GM19035 (cell line): ENCODE data around the gene EIF4A2.
"Not testable (repeated sequence)": the region's sequence is repeated elsewhere in the genome, so short reads cannot be mapped to it uniquely, and the experiment has no call there.

ENCODE experiments used
- ATAC-seq: cut with Tn5 transposase; IDR thresholded peaks from one replicate; pipeline ENCODE4 v1.9.1; 2021; ENCODE audit not compliant: unreplicated experiment

Gene EIF4A2

GRCh38 chr3:186784820-186785494 lies 1.6 kb downstream of the EIF4A2 start:
- ATAC-seq: no peak

- ATAC-seq: no peak
These were observed 2.2 kb downstream of the EIF4A2 start for GRCh38 chr3:186785495-186786018.

GRCh38 chr3:186786922-186787321 lies 3.5 kb downstream of the EIF4A2 start:
- no peak for ATAC-seq

DNA sequence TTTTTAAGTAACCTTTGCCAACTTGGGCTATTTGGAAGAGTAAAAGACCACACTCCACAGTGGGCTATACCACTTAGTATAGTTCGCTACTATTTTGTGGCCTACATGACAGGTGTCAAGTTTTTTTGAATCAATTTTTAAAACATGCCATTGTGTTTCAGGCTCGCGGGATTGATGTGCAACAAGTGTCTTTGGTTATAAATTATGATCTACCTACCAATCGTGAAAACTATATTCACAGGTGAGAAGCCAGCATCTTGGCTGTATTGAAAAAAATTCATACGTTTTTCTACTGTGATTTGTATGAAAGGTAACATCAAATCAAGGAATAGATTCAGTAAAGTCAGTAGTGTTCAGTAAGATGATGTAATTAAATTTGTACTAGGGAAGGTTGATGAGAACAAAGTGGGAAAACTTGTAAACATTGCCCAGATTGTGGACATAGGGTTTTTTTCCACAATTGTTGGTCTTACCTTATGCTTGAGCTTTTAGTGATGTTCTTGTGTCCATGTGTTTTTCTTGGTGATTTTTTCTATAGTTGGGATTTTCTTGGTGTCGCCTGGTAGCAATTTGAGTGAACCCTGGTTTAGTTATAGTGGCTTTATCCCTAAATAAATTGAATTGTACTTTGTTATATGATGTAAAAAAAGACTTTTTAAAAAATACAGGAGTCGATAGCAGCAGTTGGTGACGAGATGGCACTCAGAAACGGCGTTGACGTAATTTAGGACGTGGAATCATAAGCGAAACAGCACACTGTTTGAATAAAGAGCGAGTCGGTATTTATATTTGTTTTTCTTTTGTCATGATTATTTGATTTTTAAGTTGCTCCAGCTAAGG lies 4.5 kb downstream of the EIF4A2 start:
- no peak for ATAC-seq

- ATAC-seq: no peak
These were observed 5.3 kb downstream of the EIF4A2 start for GRCh38 chr3:186788482-186789370.

DNA sequence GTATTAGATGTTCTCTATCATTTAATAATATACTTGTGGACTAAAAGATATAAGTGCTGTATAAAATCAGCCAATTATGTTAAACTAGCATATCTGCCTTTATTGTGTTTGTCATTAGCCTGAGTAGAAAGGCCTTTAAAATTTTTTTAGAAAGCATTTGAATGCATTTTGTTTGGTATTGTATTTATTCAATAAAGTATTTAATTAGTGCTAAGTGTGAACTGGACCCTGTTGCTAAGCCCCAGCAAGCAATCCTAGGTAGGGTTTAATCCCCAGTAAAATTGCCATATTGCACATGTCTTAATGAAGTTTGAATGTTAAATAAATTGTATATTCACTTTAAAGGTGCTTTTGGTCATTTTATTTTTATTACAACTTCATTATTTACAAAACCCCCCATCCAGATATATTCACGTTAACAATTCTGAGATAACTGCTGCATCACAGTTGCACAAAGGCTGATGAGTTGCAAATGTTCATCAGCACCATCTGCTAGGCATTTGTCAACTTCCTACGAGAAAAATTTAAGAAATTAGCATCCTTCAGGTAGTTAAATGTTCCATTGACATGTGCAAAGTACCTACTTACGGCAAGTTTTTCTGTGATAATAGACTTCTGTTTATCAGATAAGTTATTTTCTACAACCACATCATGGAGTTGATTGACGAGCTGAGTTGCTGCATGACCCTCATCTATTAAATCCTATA lies 6.3 kb downstream of the EIF4A2 start:
- ATAC-seq: no peak

GRCh38 chr3:186790261-186790981 lies 7.0 kb downstream of the EIF4A2 start:
- no peak for ATAC-seq

DNA sequence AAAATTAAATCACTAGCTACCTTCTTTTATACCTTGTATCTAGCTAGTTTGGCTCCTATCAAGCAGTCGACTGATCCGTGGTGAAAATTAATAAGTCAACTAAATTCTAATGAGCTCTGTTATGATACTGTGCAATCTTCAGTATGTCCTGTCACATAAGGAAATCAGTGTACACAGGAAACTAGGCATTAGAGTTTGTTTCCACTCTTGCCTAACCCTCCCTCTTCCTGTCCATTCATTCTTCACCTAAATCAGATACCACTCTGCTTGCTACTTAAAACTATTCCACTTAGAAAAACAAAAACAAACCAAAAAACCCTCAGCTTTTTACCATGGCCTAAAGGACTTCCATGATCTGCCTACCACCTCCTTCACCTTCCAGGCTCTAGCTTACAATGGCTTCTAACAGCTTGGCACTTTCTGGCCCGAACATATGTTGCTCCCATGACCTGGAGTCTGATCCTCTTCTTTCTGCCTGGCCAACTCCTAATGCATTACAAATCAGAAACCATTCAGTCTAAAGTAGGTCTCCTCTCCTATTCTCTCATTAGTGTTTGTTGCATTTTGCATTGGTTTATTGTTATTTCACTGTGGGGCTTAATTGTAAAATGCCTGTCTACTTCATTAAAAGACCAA lies 15.0 kb downstream of the EIF4A2 start:
- ATAC-seq: no peak

DNA sequence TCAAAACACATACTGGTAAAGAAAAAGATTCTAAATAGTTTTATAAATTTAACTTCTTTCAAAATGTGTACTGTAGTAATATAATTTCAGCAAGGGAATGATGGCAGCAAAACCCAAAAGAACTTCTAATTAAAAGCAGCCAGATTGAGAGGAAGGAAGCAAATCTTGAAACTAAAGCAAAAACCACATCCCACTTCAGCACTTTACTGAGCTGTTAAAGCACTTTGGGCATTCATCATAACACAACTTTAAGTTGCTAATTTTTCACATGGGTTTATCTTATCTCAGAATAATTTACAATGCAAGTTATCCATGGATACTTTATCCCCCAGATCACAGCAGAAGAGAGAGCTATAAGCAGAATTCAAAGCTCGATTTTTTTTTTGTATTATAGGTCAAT lies 16.9 kb downstream of the EIF4A2 start:
- ATAC-seq: no peak

DNA sequence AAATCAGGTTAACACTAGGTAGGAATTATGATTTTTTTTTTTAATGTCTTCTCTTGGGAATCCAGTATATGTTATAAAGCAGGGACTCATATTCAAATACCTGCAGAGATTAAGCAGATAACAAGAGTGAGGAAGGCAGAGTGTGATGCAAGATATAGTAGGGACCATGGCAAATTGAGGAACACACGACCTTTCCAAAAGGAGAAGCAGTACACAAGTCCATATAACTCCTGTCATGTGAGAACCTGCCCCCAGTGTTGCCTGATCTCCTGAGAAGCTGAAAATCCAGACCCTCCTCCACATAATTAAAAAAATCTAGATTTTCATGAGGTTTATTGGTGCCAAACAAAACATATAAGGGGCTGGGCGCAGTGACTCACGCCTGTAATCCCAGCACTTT lies 19.3 kb downstream of the EIF4A2 start:
- ATAC-seq: no peak

DNA sequence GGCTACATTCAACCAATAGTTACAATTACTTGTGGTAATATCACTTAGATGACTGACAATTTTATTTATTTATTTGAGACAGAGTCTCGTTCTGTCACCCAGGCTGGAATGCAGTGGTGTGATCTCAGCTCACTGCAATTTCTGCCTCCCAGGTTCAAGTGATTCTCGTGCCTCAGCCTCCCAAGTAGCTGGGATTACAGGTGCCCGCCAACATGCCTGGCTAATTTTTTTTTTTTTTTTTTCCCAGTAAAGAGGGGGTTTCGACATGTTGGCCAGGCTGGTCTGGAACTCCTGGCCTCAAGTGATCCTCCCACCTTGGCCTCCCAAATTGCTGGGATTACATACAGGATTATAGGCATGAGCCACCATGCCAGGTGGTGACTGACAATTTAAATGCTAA lies 20.1 kb downstream of the EIF4A2 start:
- ATAC-seq: not testable (repeated sequence)

DNA sequence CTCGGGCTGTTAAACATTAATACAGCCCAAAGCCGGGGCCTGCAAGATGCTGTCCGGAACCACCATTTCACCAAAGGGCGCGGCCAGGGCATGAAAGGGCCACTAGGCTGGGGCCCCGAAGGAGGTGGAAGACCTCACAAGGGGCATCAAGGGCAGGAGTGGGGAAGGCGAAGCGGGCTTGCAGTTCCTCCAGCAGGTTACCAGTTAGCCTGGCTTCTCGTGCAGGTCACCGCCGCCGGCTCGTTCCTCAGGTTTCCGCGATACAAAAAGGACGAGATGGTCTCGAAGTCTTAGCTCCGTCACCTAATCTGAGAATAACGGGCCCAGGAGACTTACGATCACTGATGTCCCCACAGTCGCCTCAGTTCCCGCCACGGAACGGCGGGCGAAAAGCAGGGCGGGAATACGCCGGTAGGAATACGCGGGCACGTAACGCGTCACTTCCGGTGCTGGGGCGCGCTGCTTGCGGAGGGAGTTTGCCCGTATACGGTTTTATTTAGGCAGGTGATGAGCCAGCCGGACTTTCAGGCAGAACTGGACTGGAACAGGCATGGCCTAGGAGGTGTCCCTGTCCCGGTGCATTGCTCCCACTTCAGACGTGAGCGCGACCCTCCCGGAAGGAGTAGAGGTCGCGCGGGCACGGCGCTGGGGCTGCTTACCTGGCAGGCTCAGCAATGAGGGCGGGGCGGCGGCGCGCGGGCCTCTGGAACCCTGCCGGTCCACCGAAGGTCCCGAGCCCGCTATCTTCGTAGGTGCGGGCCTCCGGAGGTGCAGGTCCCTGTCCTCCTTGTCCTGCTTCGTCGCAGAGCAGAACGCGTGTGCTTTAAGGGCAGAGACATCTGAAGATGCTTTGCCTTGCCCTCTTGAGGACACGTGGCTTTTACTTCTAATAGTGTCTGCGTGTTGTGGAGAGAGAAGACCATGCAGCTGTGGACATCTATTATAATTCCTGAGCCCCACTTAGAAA lies 23.0 kb downstream of the EIF4A2 start, which contains the start of gene RFC4:
RFC4 (minus strand) TSS at position 394 of the 967 bp plus-strand sequence. CDS start 1,769 bp downstream, outside the sequence.
- ATAC-seq: peak; percentile 90

DNA sequence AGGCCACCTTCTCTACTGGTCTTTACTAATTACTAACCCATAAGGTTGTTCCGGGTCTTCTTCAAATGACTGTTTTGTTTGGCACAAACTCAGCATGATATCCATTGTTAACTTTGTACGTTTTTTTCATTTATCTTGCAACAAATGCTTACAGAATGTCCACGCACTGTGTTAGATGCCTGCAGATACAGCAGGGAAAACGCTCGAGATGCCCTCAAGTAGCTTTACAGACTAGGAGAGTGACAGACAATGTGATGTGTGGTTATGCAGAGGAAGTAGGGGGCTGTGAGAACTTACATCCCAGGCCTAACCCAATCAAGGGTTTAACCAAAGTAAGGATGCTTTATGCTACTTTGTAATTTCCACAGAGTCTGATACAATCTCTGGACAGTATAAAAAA lies 23.9 kb downstream of the EIF4A2 start:
- ATAC-seq: no peak

DNA sequence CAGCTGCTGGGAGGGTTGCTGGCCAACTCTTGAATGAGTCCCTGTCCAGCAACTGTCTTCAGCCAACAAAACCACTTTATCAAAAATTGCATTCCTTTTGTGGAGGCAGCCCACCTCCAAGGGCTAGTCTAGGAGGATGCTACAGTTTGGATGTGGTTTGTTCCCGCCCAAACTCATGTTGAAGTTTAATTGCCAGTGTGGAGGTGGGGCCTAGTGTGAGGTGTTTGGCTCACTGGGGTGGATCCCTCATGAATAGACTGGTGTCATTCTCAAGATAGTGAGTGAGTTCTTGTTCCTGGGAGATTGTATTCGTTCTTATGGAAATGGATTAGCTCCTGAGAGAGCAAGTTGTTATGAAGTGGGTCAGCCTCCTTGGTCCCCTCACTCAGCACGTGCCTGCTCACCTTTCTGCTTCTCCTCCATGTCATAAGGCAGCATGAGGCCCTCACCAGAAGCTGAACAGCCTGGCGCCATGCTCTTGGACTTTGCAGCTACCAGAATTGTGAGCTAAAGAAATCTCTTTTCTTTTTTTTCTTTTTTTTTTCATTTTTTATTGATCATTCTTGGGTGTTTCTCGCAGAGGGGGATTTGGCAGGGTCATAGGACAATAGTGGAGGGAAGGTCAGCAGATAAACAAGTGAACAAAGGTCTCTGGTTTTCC lies 27.1 kb downstream of the EIF4A2 start:
- no peak for ATAC-seq

GRCh38 chr3:186811313-186811712 lies 27.9 kb downstream of the EIF4A2 start:
- ATAC-seq: not testable (repeated sequence)

DNA sequence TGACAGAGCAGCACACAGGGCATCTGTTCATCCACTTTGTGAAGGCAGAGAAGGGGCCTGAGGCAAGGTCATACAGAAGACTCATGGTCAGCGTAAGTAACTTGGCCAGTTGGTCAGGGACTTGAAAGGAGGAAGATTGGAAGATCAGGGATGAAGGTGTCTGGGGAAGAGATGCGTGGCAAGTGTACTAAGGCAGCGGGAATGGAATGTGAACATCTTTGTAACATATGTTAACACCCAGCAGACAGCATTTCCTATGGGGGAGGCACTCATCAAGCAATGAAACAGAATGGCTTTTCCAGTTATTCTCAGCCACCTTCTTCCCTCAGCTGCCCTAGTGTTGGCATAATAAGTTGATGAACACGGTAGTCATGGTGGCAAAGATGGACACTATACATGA lies 30.7 kb downstream of the EIF4A2 start:
- ATAC-seq: no peak

GRCh38 chr3:186815435-186815834 lies 32.1 kb downstream of the EIF4A2 start:
- no peak for ATAC-seq

GRCh38 chr3:186818516-186818915 lies 35.1 kb downstream of the EIF4A2 start:
- ATAC-seq: no peak
